Bone marrow (tissue), 2 donors: ENCODE data around the gene XRCC3.

Source experiments
- DNase-seq, 2 donors: peaks; one replicate each; lab custom pipeline; 2025; lab: John Stamatoyannopoulos, UW

Gene XRCC3

DNA sequence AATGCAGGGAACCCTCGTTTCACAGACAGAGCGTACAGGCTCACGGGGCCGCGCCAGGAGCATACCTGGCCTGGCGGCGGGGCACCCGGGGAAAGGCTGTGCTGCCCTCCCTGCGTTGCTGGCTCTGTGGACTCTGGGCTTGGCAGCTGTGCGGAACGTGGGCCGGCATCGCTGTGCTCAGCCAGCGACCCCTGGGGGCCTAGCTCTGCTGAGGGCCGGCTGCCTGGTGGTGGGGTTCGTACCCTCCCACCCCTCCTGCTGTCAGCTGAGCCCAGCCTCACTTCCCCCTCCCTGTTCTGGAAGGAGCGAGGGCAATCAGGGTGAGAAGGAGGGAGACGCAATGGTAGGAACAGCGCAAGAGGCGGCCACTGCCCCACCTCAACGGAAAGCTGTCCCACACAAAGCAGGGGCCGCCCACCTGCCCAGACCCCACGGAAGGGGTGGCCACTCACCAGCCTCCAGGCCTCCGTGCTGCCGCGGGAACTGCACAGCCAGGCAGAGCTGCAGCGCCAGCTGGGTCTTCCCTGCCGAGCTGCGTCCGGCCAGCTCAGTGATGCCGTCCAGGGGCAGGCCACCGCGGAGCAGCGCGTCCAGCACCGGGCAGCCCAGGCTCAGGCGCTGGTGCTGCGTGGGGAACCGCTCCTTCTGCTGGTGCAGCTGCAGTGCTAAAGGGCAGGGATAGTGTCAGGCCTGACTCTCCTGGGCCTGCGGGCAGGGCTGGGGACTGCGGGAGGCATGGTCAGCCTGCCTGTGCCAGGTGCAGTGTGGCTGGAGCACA, 8.5 kb downstream of the XRCC3 start:
- DNase-seq: no peak

DNA sequence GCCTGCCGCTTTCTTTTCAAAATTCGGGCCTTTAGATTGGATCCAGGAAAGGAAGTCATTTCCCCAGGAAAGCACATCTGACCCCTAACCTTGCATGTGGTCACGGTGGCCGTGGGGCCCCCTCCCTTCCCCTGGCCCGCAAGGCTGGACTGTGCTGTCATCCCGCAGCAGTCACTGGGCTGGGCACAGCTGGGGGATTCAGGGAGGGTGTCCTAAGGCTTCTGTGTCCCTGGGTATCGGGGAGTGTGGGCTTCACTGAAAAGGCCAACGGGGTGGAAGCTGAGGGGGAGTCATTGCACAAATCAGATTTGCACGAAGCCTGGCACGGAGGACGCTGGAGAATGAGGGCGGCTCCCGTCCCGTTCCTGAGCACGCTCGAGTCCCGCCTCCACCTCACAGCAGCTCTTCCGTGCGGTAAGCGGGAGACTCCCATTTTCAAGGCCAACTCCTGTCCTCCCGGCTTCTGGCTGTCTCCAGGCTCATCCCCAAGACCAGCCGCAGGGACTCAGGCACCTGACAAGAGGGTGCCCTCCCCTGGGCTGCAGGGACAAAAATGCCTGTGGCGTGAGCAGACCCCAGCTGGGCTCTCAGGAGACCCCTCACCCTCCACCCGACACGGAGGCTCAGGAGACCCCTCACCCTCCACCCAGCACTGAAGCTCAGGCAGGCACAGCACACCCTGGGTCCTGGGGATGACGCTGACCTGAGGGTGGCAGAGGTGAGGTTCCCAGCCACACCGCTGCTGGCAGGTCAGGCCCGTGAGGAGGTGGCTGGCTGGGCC, 9.6 kb downstream of the XRCC3 start:
- DNase-seq: no peak

GRCh38 chr14:103705118-103705503, 10.1 kb downstream of the XRCC3 start:
- no peak for DNase-seq

- no peak for DNase-seq
These were observed 10.5 kb downstream of the XRCC3 start for GRCh38 chr14:103704708-103705107.

- no peak for DNase-seq
These were observed 11.5 kb downstream of the XRCC3 start for GRCh38 chr14:103703433-103704385.

- no peak for DNase-seq
These were observed 12.5 kb downstream of the XRCC3 start for GRCh38 chr14:103702497-103703432.

- no peak for DNase-seq
These were observed 13.2 kb downstream of the XRCC3 start for GRCh38 chr14:103702095-103702494.

DNA sequence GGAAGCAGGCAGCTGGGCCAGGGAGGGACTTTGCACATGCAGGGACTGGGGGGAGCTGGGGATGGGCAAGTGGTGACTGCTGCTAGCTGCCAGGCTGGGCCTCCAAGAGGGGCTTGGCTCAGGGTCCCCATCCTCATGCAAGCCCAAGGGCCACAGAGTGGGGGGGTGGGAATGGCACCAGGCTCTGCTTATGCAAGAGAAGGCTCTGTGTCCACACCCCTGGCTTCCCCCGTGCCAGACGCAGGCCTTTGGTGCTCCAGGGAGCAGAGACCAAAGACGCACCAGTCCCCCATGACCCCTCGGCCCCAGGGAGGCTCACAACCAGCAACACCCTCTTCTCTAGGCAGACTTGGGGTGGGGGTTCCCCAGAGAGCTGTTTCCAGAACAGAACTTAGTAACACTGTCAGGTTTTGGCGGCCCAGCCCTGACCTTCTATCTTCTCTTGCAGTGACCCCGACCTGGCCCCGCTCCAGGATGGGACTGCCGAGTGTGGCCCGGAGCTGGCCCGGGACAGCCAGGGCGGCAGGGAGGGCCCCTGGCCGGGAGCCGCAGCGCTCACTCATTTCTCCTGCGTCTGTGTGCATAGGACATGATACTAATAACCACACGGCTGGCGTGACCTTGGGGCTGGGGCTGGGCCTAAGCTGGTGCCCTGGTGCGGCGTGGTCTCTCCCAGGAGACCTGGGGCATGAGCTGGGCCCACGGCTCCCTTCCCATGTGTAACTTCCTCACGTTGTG, 14.3 kb downstream of the XRCC3 start:
- DNase-seq: no peak

GRCh38 chr14:103699901-103700752, 15.1 kb downstream of the XRCC3 start:
- DNase-seq: no peak

GRCh38 chr14:103699261-103699661, 16.0 kb downstream of the XRCC3 start:
- DNase-seq: no peak

- DNase-seq: no peak
These were observed 16.6 kb downstream of the XRCC3 start for GRCh38 chr14:103698380-103699260.

GRCh38 chr14:103697603-103698379, 17.5 kb downstream of the XRCC3 start:
- no peak for DNase-seq

GRCh38 chr14:103697206-103697602, 18.0 kb downstream of the XRCC3 start:
- no peak for DNase-seq

- no peak for DNase-seq
These were observed 18.7 kb downstream of the XRCC3 start for GRCh38 chr14:103696466-103697071.

- no peak for DNase-seq
These were observed 19.2 kb downstream of the XRCC3 start for GRCh38 chr14:103696070-103696402.

DNA sequence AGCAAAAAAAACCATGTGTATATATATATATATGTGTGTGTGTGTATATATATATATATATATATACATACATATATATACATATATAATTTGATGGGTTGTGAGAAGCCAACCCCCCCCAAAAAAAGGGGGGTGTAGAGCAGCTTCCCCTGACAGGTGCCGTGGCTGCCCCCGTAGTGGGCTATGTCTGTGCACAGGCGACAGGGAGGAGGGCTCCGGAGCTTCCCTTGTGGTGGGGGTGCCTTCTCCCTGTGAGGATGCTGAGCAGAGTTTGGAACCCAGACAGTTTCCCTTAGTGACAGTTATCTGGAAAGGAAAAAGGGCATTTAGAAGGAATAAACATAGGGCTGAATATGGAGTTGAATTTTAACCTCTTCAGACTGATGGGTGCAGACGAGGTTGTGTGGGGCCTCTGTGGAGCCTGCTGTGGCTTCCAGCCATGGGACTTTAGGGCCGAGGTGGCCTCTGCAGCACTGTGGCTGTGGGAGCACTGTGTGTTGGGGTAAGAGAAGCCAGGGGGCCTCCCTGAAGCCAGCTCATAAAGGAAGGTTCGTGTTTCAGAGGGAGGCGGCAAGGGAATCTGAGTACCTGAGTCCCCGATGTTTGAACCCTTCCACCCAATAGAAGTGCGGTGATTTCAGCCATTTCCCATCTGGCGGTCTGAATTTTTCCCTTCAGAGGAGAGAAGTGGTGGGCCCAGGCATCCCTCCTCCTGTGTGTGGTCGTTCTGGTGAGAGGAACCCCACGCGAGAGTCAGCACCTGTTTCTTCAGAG, 19.8 kb downstream of the XRCC3 start:
- no peak for DNase-seq
